Breast epithelium (tissue), 3 donors: ENCODE measurements around the gene BABAM2.

Experiments used
- CTCF ChIP-seq, 3 donors: fragments of 450-650 bp; IDR thresholded peaks; one replicate each; pipeline ENCODE4 v1.5.1; 2016 to 2017; ENCODE audit warnings: antibody characterized with exemption in 3 of 3, mild to moderate bottlenecking in 3 of 3, moderate library complexity in 3 of 3
- POLR2A ChIP-seq: fragments of 450-650 bp; IDR thresholded peaks from one replicate; pipeline ENCODE4 v1.6.1; 2016; ENCODE audit warnings: antibody characterized with exemption, mild to moderate bottlenecking, moderate library complexity

- TF ChIP-seq POLR2A (no peak), CTCF (IDR thresholded peaks at IDR 0.05) (no peak)
These were observed 3.4 kb upstream of the BABAM2 start for GRCh38 chr2:27887111-27887510.
